HepG2 (cell line): ENCODE results near the gene GCNT4.

Source experiments
- CREB1 ChIP-seq, 2 experiments: fragments of 450-650 bp in 1 of 2; IDR thresholded peaks; 2 replicates each; pipeline ENCODE4 v1.6.1; 2016 to 2017; ENCODE audit warnings: control low read depth in 1 of 2, mild to moderate bottlenecking in 1 of 2, missing compliant biosample characterization in 1 of 2, missing genetic modification characterization in 1 of 2
- CTCF ChIP-seq: sonication (generic); formaldehyde crosslinking; IDR thresholded peaks from 2 replicates; pipeline ENCODE4 v1.5.0; 2020; ENCODE audit warnings: mild to moderate bottlenecking, missing genetic modification reagents, moderate library complexity
- FOXP4 ChIP-seq: sonication (generic); formaldehyde crosslinking; IDR thresholded peaks from 2 replicates; pipeline ENCODE4 v1.4.0; 2020; ENCODE audit warnings: missing genetic modification reagents
- KAT7 ChIP-seq: IDR thresholded peaks from 2 replicates; pipeline ENCODE4 v1.6.1; 2018; ENCODE audit warnings: borderline replicate concordance, missing compliant biosample characterization
- ZMAT5 ChIP-seq: sonication (generic); formaldehyde crosslinking; IDR thresholded peaks from 2 replicates; pipeline ENCODE4 v1.5.0; 2020; ENCODE audit warnings: mild to moderate bottlenecking, low read depth, missing genetic modification reagents, borderline replicate concordance
- ZZZ3 ChIP-seq: sonication (generic); formaldehyde crosslinking; IDR thresholded peaks from 2 replicates; pipeline ENCODE4 v1.4.0; 2020; ENCODE audit warnings: missing genetic modification reagents, mild to moderate bottlenecking, borderline replicate concordance

- no peak for TF ChIP-seq KAT7 (CRISPR knock-in tag)
- TF ChIP-seq CREB1 (IDR thresholded peaks at IDR 0.05) = no peak
- no peak for TF ChIP-seq CREB1 (CRISPR knock-in tag; IDR thresholded peaks at IDR 0.05)
- no peak for TF ChIP-seq CTCF (CRISPR knock-in tag)
- TF ChIP-seq ZMAT5 (CRISPR knock-in tag) = no peak
- no peak for TF ChIP-seq FOXP4
- TF ChIP-seq ZZZ3 (CRISPR knock-in tag) = no peak
Observed at GRCh38 chr5:75012748-75013147, 39.6 kb downstream of the GCNT4 start.
